NCI-H510A (cell line): Measurements from ENCODE around the gene TRAF2.

Experiments used
- DNase-seq: peaks from one replicate; lab custom pipeline; 2025; lab: John Stamatoyannopoulos, UW

Gene TRAF2

DNA sequence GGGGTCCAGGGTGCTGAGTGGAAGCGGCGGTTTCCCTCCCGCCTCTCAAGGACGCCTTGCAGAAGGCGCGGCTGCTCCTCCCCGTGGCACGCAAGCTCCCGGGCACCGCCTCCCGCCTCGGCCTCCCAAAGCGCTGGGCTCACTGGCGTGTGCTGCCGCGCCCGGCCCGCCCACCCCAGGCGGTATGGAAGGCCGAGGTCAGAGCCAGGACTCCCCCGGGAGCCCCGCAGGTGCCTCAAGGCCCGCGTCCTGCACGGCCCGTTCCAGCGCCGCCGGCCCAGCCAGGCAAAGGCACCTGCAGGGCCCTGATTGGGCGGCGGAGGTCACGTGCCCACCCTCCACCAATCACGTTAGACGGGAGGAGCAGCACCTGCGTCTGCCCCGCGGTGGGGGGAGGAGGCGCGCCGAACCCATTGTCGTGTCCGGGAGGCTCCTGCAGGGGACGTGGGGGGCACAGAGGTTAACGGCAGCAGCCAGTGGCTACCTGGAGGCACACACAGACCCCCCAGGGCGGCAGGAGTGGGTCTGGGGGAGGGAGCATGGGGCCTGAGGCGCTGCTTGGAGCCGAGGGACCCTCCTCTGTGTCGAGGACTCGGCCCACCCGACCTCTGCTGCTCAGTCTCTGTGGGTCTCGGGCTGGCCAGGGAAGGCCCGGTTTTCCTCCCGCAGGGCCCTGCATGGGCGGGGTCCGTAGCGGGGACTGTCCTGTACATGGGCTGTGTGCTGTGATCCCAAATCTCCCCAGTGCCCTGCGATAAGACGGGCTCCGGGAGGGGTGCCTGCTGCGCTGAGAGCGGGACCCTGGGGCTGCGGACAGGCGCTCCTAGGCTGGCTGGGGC lies 63.7 kb downstream of the TRAF2 start:
- DNase-seq = peak; percentile 95

DNA sequence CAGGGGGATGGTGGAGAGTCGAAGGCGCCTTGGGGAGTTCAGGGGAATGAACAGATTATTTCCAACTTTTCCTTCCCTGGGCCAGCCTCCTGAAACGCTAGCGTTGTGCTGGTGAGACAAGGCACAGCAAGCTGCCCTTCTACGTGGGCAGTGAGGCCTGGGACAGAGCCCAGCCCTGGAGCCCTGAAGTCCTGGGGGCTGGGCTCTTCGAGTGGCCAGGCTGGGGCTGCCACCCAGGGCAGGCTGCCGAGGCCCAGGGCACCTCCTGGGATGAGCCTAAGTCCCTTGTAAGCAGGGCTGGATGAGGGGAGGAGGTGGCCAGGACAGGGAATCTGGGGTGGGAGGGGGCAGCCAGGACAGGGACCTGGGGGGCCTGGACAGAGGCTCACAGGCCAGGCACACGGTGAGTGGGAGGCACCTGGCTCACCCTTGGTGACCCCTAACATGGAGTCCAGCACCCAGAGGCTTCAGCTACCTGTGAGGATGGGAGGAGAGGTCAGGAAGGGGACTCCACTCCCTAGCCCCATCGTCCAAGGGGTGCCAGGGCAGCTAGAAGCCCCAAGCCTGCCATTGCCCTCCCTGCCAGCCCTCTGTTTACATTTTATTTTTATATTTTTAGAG lies 64.5 kb downstream of the TRAF2 start:
- no peak for DNase-seq

DNA sequence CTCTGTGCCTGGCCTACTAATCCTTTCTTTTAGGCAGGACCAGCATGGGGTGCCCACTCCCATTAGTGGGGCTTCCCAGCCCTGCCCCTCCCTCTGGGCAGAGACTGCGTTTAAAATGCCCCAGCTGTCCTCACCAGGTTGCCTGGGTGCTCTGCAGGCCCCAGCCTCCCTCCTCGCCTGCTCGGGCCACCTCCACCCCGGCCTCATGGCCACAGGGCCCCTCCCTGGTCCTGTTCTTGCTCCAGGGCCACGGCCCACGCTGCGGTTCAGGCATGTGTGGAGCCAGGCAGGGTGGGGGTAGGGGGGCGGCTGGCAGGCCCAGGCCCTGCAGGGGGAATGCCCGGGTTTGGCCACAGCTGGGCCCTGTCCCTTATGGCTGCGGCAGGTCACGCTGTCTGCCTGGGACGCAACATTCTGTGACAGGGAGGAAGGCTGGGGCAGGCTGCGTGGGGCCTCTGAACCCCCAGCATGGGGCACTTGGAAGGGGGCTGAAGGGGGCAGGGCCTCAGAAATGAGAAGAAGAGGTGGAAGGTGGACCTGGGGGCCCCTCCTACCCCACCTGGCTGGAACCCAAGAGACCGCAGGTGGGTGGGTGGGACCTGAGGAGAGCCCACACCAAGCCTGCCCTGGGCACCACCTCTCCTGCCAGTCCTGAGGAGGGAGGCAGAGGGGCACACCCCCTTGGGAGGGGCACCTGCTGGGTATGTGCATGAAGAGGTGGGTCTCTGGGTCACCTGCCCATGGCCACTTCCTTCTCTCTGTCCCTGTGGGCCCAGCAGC lies 65.4 kb downstream of the TRAF2 start, which contains the start of gene LCN12:
LCN12 (plus strand) TSS at position 733 of the 780 bp plus-strand sequence. CDS start 55 bp downstream, outside the sequence.
- DNase-seq = no peak

DNA sequence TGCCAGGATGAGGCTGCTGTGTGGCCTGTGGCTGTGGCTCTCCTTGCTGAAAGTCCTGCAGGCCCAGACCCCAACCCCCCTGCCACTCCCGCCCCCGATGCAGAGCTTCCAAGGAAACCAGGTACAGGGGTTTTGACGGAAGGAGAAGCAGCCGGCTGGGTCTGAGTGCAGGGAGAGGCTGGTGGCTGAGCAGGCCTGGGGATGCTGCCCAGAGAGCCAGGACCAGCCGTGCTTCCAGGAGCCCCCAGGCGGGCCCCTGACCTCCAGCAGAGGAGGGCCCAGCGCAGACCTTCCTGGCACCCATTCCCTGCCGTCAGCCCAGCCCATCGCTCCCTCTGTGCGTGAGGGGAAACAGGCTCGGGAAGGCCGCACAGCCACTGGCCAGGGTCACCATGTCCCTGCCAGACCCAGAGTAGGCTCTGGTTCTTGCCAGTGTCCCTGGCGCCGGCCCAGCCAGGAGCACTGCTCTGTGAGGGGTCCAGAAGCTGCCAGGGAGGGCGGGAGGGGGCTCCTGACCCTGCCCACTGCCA lies 66.1 kb downstream of the TRAF2 start:
- DNase-seq = no peak

DNA sequence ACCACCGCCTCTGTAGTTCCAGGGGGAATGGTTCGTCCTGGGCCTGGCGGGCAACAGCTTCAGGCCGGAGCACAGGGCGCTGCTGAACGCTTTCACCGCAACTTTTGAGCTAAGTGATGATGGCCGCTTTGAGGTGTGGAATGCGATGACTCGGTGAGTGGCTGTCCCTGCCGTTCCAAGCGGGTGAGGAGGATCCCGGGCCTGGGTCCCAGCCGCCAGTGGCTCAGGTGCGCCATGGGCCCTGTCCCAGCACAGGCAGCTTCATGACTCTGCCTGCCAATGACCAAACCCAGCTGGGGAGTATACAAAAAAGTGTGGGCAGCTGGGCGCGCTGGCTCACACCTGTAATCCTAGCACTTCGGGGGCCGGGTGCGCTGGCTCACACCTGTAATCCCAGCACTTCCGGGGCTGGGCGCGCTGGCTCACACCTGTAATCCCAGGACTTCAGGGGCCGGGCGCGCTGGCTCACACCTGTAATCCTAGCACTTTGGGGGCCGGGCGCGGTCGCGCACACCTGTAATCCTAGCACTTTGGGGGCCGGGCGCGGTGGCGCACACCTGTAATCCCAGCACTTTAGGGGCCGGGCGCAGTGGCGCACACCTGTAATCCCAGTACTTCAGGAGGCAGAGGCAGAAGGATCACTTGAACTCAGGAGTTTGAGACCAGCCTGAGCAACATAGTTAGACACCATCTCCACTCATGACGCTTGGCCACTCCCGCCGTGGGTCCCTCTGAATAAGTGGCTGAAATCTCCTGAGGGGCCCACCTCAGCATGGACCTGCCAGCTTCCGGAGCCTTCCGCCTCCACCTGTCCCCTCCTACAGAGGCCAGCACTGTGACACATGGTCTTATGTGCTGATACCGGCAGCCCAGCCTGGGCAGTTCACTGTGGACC lies 66.8 kb downstream of the TRAF2 start:
- DNase-seq = no peak

GRCh38 chr9:136953771-136954269 lies 67.5 kb downstream of the TRAF2 start:
- no peak for DNase-seq

- no peak for DNase-seq
Measured at GRCh38 chr9:136954270-136955083, 68.2 kb downstream of the TRAF2 start.

DNA sequence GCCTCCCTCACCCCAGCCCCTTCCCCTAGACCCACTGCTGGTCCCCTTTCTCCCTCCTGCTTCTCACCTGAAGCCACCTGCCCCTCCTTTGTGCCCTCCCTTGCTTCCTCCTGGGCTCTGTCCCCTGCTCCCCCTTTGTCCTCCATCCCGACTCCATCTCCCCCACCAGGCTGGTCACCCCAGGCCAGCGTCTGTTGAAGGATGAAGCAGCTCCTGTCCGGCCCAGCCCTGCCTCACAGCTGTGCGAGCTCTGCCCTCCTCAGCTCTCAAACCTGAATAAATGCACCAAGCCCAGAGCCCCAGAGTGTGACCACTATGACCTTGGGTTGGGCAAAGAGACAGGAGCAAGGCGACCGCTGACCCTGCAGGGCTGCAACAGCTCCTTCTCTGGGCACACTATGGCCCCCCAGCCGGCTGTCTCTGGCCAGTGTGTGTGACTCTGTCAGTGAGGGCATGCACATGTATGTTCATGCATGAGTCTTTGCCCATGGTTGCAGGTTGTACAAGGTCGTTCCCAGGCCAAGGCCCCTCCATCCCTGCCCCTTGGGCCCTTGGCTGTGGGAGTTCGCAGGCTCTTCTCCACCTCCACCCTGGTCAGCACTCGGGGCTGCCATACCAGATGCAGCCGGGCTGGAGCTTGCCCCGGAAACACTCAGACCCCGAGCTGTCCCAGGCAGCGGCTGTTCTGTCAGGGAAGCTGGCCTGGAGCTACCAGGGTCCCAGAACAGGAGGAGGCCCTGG lies 69.1 kb downstream of the TRAF2 start:
- DNase-seq = no peak

- DNase-seq = no peak
Measured at GRCh38 chr9:136955943-136956335, 69.6 kb downstream of the TRAF2 start.

DNA sequence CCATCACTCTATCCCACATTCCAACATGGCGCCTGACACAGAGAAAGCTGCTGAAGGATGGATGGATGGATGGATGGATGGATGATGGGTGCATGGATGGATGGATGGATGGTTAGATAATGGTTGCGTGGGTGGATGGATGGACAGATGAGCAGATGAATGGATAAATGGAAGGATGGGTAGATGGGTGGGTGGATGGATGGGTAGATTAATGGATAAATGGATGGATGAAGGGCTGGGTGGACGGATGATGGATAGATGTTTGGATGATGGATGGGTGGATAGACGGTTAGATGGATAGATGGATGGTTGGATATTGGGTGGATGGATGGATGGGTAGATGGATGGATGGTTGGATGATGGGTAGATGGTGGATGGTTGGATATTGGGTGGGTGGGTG lies 70.3 kb downstream of the TRAF2 start:
- no peak for DNase-seq

GRCh38 chr9:136957461-136957860 lies 71.1 kb downstream of the TRAF2 start:
- DNase-seq = no peak

GRCh38 chr9:136957901-136958300 lies 71.6 kb downstream of the TRAF2 start:
- no peak for DNase-seq

- no peak for DNase-seq
Measured at GRCh38 chr9:136958473-136958872, 72.2 kb downstream of the TRAF2 start.

GRCh38 chr9:136958898-136959850 lies 72.9 kb downstream of the TRAF2 start:
- DNase-seq = no peak

DNA sequence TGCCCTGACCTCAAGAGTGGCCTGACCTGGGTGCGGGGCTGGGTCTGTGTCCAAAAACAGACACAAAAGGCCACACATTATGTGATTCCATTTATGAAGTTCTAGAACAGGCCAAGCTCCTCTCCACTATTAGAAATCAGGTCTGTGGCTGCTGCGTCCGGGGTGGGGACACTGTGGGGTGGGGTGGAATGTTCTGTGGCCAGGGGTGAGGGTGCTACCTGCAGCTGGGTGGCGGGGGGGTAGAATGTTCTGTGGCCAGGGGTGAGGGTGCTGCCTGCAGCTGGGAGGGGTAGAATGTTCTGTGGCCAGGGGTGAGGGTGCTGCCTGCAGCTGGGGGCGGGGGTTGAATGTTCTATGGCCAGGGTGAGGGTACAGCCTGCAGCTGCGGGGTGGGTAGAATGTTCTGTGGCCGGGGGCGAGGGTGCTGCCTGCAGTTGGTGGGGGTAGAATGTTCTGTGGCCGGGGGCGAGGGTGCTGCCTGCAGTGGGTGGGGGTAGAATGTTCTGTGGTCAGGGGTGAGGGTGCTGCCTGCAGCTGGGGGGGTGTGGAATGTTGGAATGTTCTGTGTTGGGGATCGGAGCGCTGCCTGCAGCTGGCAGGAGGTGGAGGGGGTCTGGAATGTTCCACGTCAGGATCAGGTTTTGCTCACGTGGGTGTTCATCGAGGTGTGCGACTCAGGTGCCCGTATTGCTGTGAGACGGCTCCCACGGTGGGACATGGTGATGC lies 74.1 kb downstream of the TRAF2 start:
- no peak for DNase-seq

DNA sequence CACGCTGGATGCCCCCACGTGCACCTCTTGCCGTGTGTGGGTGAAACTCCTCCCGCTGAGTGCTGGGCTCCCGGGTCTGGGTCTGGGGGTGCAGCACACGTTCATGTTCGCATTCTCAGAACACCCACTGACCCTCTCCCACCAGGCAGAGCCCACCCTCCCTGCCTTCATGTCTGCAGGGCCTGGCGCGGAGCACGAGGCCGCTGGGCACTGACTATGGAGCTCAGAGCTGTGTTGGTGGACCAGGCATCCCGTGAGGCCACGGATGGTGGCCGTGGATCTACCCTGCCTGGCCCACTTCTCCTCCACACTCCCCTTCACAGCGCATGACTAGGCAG lies 74.6 kb downstream of the TRAF2 start:
- DNase-seq = no peak

DNA sequence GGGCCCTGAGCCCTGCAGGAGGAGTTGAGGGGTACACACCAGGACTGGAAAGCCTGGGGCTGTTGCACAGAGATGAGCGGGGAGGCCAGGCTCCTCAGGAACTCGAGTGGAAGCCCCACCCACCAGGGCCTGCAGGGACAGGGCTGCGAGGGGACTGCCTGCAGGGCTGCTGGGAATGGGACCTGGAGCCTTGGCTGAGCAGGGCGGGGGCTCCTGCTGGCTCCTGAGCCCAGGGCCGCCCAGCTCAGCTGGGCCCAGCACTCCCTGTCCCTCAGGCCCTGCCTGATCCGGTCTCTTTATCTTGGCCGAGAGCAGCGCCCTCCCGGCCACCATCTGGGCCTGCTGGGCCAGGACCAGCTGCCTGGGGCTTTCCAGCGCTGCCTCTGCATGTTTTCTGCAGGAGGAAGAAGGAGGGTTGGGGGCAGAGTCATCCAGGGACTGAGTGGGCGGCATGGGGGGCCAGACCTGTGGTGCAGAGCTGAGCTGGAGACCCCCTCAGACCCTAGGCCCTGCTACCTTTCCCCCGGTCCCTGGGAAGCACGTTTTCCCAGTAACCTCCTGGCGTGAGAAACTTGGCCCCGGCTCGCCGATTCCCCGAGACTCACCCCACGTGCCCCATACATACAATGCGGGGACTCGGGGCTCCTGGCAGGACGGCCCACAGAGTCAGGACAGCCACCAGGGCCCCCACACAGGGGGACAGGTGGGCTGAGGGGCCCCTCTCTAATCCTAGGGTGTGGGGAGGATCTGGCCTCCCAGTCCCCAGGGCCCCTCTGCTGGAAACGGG lies 75.2 kb downstream of the TRAF2 start:
- no peak for DNase-seq
